Activated CD8-positive, alpha-beta T cell treated with anti-CD3 and anti-CD28 coated beads for 36 hours (primary cell): Measurements from ENCODE around the gene NDRG2. TPM values are rescaled to one million over a fixed set of nuclear protein-coding genes. Genes with fewer than 3 reads are reported as not detected.
"Not testable (repeated sequence)": the region's sequence is repeated elsewhere in the genome, so short reads cannot be mapped to it uniquely, and the experiment has no call there.

Source experiments
- ATAC-seq: fragments of 200-7000 bp; cut with Tn5 transposase; one replicate; pipeline ENCODE4 v1.10.0; 2021; ENCODE audit warnings: mild to moderate bottlenecking, moderate library complexity
- CTCF ChIA-PET: fragments of 350-600 bp; sonication (Branson Sonifier 250); formaldehyde crosslinking; loops from one replicate; lab custom pipeline; 2021; ENCODE audit warnings: antibody characterized with exemption; lab: Charles Lee
- POLR2A ChIA-PET: fragments of 350-600 bp; sonication (Branson Sonifier 250); formaldehyde crosslinking; loops from one replicate; lab custom pipeline; 2021; ENCODE audit warnings: antibody characterized with exemption; lab: Charles Lee
- DNase-seq: peaks from one replicate; pipeline ENCODE4 v3.0.0-alpha.2; 2020
- H3K27ac Mint-ChIP-seq: one replicate; pipeline ENCODE4 v1.8.0; 2021; ENCODE audit warnings: mild to moderate bottlenecking, mixed read lengths
- H3K27me3 Mint-ChIP-seq: one replicate; pipeline ENCODE4 v1.8.0; 2021; ENCODE audit warnings: mixed read lengths
- H3K36me3 Mint-ChIP-seq: one replicate; pipeline ENCODE4 v1.8.0; 2021; ENCODE audit warnings: low read depth, mixed read lengths
- H3K4me1 Mint-ChIP-seq: one replicate; pipeline ENCODE4 v1.8.0; 2021; ENCODE audit warnings: low read depth, mixed read lengths
- H3K4me3 Mint-ChIP-seq: one replicate; pipeline ENCODE4 v1.8.0; 2021; ENCODE audit warnings: mild to moderate bottlenecking, moderate library complexity, mixed read lengths
- H3K9me3 Mint-ChIP-seq: one replicate; pipeline ENCODE4 v1.8.0; 2021; ENCODE audit warnings: mixed read lengths
- CTCF ChIP-seq: fragments of 200-600 bp; IDR thresholded peaks from one replicate; pipeline ENCODE4 v1.8.0; 2022; ENCODE audit warnings: antibody characterized with exemption, mild to moderate bottlenecking
- intact Hi-C: fragments of 100-400 bp; cut with micrococcal nuclease; formaldehyde crosslinking; loops from one replicate; pipeline ENCODE4 v1.10.0; 2022
- total RNA-seq, 2 experiments: library from RNA; stranded (reverse); gene quantifications; one replicate each; pipeline ENCODE4 v1.2.3, GENCODE V29; 2021

Gene NDRG2
- total RNA-seq, 2 experiments from 2014 or later = 4.3 to 5.3 TPM

- intact Hi-C loops = no loop called here
- Mint-ChIP-seq H3K36me3 (no peaks in the 10 kb centered on the region), H3K4me3 (no peak within 1 kb of the TSS), H3K27me3 (peaks cover 5% of the 10 kb centered on the region), H3K4me1 (peaks cover 4% of the 10 kb centered on the region), H3K9me3 (no peaks in the 10 kb centered on the region), H3K27ac (no peak within 1 kb of the TSS)
- ATAC-seq = no peak
- ChIA-PET CTCF (interaction anchor here (1.2 to 7.0 kb wide), 7 partner anchors 9 to 184 kb away, joined by 3 to 218 read pairs (median 4); no protein-coding TSS in a partner anchor), POLR2A (no interaction called here)
- TF ChIP-seq CTCF = no peak
- DNase-seq = no peak
Observed at GRCh38 chr14:21041676-21042433, 17.0 kb upstream of the NDRG2 start, which contains the start of gene RNASE7. RNASE7 (plus strand) TSS chr14:21042362; CDS start chr14:21042993, 631 bp downstream.

GRCh38 chr14:21040941-21041340 is 16.1 kb upstream of the NDRG2 start:
- intact Hi-C loops = loop anchor here (1.0 kb wide), 1 partner anchor 27 kb away; no protein-coding TSS in a partner anchor
- H3K27ac Mint-ChIP-seq, H3K36me3 Mint-ChIP-seq, H3K4me3 Mint-ChIP-seq, H3K27me3 Mint-ChIP-seq, H3K9me3 Mint-ChIP-seq, ATAC-seq, DNase-seq, POLR2A ChIA-PET, H3K4me1 Mint-ChIP-seq: not testable (repeated sequence)
- CTCF ChIA-PET = interaction anchor here (0.9 to 7.0 kb wide), 16 partner anchors 10 to 184 kb away, joined by 3 to 218 read pairs (median 8); partner anchors contain the start of genes NDRG2, SLC39A2 and TPPP2

GRCh38 chr14:21040370-21040925 is 15.6 kb upstream of the NDRG2 start:
- DNase-seq (no peak), ATAC-seq (no peak)
- CTCF ChIA-PET = interaction anchor here (0.8 to 7.0 kb wide), 23 partner anchors 10 to 342 kb away, joined by 3 to 218 read pairs (median 5); partner anchors contain the start of genes NDRG2, SLC39A2 and TPPP2
- Mint-ChIP-seq H3K9me3 (no peaks in the 10 kb centered on the region), H3K4me3 (no peak overlapping the region), H3K4me1 (peaks cover 4% of the 10 kb centered on the region), H3K27ac (no peak overlapping the region), H3K27me3 (peaks cover 5% of the 10 kb centered on the region), H3K36me3 (no peaks in the 10 kb centered on the region)
- intact Hi-C loops = loop anchor here (1.0 kb wide), 1 partner anchor 26 kb away; no protein-coding TSS in a partner anchor
- POLR2A ChIA-PET = interaction anchor here (0.8 kb wide), 1 partner anchor 29 kb away, joined by 3 read pairs; no protein-coding TSS in a partner anchor
- no peak for TF ChIP-seq CTCF

- DNase-seq (peak; percentile 26), ATAC-seq (peak; percentile 86)
- Mint-ChIP-seq H3K27me3 (peaks cover 3% of the 10 kb centered on the region), H3K4me1 (peaks cover 4% of the 10 kb centered on the region), H3K9me3 (no peaks in the 10 kb centered on the region), H3K36me3 (no peaks in the 10 kb centered on the region), H3K4me3 (no peak overlapping the region), H3K27ac (no peak overlapping the region)
- CTCF ChIA-PET = interaction anchor here (0.8 to 7.0 kb wide), 23 partner anchors 9 to 342 kb away, joined by 3 to 218 read pairs (median 5); partner anchors contain the start of genes NDRG2, SLC39A2 and TPPP2
- intact Hi-C loops = loop anchor here (1.0 kb wide), 1 partner anchor 25 kb away; no protein-coding TSS in a partner anchor
- TF ChIP-seq CTCF = peak; percentile 50
- POLR2A ChIA-PET = interaction anchor here (0.8 to 1.1 kb wide), 2 partner anchors 9 to 28 kb away, joined by 3 to 4 read pairs; no protein-coding TSS in a partner anchor
Observed at GRCh38 chr14:21039585-21040369, 14.9 kb upstream of the NDRG2 start.
